ENCODE results near the gene GNPTG. TPM values are rescaled to one million over a fixed set of nuclear protein-coding genes. Genes with fewer than 3 reads are reported as not detected.
A peak's percentile ranks its signal among the peaks of the same experiment; 100 is the strongest.

Gene GNPTG
- total and polyA plus RNA-seq, 2 of the 8 experiments (the other 6 are each of a cell fraction or from before 2014, with no cell fraction given) = 26.2 to 51.2 TPM

- TF ChIP-seq CHD7 (IDR thresholded peaks at IDR 0.05; ENCODE audit: insufficient replicate concordance, low read length) (no peak), GABPA (IDR thresholded peaks at IDR 0.05; ENCODE audit: borderline replicate concordance, insufficient read depth, low read length) (peak; percentile 67; the same call in 1 of the 2 replicates), SAP30 (IDR thresholded peaks at IDR 0.05; ENCODE audit: insufficient read depth, insufficient replicate concordance, low read length) (no peak), SIN3A (conservative IDR thresholded peaks at IDR 0.05 in 1 of 2, IDR thresholded peaks at IDR 0.05 in 1 of 2; ENCODE audit: low read depth in 1 of 2, low read length in 2 of 2) (no peak), TCF12 (IDR thresholded peaks at IDR 0.05; ENCODE audit: low read depth, low read length) (no peak), HDAC2 (IDR thresholded peaks at IDR 0.05; ENCODE audit: borderline replicate concordance in 1 of 2, low read depth in 2 of 2, low read length in 2 of 2) (no peak), POLR2AphosphoS5 (IDR thresholded peaks at IDR 0.05; ENCODE audit: low read depth, low read length) (peak; percentile 40; the same call in 1 of the 2 replicates), GTF2F1 (IDR thresholded peaks at IDR 0.05; ENCODE audit: borderline replicate concordance, low read depth, low read length) (no peak), E2F6 (IDR thresholded peaks at IDR 0.05) (no peak)
These were observed 11.8 kb downstream of the GNPTG start (continued) for GRCh38 chr16:1363501-1364041.
